Myometrial cell (primary cell): ENCODE data around the gene PNPLA5. TPM values are rescaled to one million over a fixed set of nuclear protein-coding genes. Genes with fewer than 3 reads are reported as not detected.

Experiments
- total RNA-seq: library from RNA; depleted of rRNA; stranded (reverse); fragments of >200 nt; gene quantifications from 2 replicates; pipeline ENCODE4 v1.2.3, GENCODE V29; 2015

The PNPLA5 gene
- total RNA-seq, result not detected in 2 replicates

GRCh38 chr22:43891360-43892182 lies at the start of gene PNPLA5:
TSS of gene PNPLA5 (minus strand) at chr22:43892013. CDS start at chr22:43891880, 133 bp downstream.

GRCh38 chr22:43923631-43924464 lies 32.0 kb upstream of the PNPLA5 start, which contains the start of gene PNPLA3:
TSS of gene PNPLA3 (plus strand) at chr22:43923805. CDS start at chr22:43923912, 107 bp downstream.

GRCh38 chr22:43862074-43862881 lies 29.5 kb downstream of the PNPLA5 start, which contains the start of gene SULT4A1:
TSS of gene SULT4A1 (minus strand) at chr22:43862513. CDS start at chr22:43862382, 131 bp downstream.

Other genes starting within 250 kb of the PNPLA5 start
- gene EFCAB6, start 79.7 kb downstream of the PNPLA5 start, total RNA-seq, result 1.7 and 1.9 TPM in 2 replicates
- gene SULT4A1, start 29.5 kb downstream of the PNPLA5 start, total RNA-seq, result not detected in 2 replicates
- gene PNPLA3, start 31.8 kb upstream of the PNPLA5 start, total RNA-seq, result 3.5 and 4.9 TPM in 2 replicates
- gene SAMM50, start 63.4 kb upstream of the PNPLA5 start, total RNA-seq, result 53.6 and 58.5 TPM in 2 replicates
- 36.9 and 74.1 TPM in 2 replicates for gene PARVB, start 132.3 kb upstream of the PNPLA5 start, total RNA-seq